A172 (cell line): ENCODE data around the gene ZMYM2. TPM values are rescaled to one million over a fixed set of nuclear protein-coding genes. Genes with fewer than 3 reads are reported as not detected.

Experiments
- DNase-seq: peaks from one replicate; pipeline ENCODE4 v3.0.0-alpha.2; 2015; ENCODE audit warnings: low spot score
- total RNA-seq: library from RNA; depleted of rRNA; stranded (reverse); fragments of >200 nt; shearing (Covaris generic); gene quantifications from 2 replicates; pipeline ENCODE4 v1.2.3, GENCODE V29; 2014

Gene ZMYM2
- total RNA-seq, 1 experiment from 2014 or later: 30.1 TPM

DNA sequence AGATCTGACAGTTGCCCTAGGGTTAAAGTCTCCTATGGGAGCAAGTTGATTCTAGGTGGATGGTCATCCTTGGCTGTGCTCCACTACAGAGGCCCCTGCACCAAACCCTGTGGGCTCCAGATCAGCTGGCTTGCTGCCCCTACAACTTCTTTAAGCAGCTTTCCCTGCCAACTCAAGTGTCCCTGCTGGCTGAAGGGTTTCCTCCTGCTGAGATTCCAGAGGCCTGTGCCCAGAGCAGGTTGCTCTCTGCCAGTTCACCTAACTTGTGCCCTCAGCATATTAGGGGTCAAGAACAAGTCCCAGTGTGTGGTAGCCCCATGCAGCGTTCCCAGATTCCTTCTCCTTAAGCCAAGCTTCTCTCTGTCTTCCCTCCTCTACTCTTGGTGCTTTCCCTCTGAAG, 85.6 kb downstream of the ZMYM2 start:
- no peak for DNase-seq

DNA sequence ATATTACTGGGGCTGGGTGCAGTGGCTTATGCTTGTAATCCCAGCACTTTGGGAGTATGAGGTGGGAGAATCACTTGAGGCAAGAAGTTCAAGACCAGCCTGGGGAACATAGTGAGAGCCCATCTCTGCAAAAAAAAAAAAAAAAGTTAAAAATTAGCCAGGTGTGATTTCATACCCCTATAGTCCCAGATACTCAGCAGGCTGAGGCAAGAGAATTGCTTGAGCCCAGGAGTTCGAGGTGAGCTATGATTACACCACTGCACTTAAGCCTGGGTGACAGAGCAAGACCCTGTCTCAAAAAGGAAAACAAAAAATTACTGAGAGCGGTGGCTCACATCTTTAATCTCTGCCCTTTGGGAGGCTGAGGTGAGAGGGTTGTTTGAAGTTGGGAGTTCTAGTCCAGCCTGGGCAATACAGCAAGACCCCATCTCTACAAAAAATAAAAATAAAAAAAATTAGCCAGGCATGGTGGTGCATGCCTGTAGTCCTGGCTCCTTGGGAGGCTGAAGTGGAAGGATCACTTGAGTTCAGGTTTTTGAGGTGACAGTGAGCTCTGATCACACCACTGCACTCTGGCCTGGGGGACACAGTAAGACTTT, 87.5 kb downstream of the ZMYM2 start:
- DNase-seq: no peak

- no peak for DNase-seq
These were observed 91.3 kb downstream of the ZMYM2 start for GRCh38 chr13:20049558-20050473.

GRCh38 chr13:20051366-20051765, 92.8 kb downstream of the ZMYM2 start:
- no peak for DNase-seq

- DNase-seq: no peak
These were observed 94.5 kb downstream of the ZMYM2 start for GRCh38 chr13:20053016-20053415.

- DNase-seq: no peak
These were observed 95.4 kb downstream of the ZMYM2 start for GRCh38 chr13:20053891-20054290.

GRCh38 chr13:20054586-20054985, 96.1 kb downstream of the ZMYM2 start:
- DNase-seq: no peak

DNA sequence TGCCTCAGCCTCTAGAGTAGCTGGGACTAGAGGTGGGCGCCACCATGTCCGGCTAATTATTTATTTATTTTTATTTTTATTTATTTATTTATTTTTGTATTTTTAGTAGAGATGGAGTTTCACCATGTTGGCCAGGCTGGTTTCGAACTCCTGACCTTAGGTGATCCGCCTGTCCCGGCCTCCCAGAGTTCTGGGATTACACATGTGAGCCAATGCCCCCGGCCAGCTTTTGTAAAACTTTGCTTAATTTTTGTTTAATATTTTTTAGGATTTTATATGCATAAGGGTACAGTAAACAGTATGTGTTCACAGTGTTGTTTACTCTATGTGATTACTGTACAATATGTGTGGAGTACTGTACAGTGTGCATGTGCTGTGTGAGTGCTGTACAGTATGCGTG, 98.7 kb downstream of the ZMYM2 start:
- DNase-seq: no peak

DNA sequence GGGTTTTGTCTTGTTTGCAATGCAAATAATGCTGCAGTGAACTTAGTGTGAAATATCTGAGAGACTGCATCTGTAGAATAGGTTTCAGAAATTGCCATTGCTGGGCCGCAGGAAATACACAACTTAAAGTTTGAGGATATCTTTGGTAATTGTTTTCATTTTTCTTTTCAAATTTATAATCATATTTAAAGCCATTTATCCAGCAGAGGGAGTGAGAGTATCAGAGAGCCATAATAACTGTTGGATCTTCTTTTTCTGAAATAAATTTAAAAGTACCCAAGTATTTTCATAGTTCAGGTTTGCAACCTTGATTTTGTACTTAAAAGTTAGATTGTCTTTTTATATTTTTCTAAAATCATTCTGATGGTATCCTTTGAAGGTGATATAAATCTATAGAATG, 99.4 kb downstream of the ZMYM2 start:
- DNase-seq: no peak

DNA sequence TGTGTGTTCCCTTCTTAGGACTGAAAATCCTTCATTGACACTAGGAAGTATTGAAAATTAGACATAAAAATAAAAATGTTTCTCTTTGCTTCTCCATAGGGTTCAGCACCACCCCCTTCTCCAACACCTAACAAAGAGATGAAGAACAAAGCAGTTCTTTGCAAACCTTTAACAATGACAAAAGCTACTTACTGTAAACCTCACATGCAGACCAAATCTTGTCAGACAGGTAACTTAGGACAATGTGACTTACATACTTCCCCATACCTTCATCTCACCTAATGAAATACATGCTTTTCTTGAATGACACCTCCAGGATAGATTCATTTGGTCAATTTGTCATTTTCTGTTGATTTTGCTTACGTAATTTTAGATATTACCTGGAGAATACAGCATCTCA, 99.9 kb downstream of the ZMYM2 start:
- DNase-seq: no peak

GRCh38 chr13:20064128-20064527, 105.6 kb downstream of the ZMYM2 start:
- no peak for DNase-seq

DNA sequence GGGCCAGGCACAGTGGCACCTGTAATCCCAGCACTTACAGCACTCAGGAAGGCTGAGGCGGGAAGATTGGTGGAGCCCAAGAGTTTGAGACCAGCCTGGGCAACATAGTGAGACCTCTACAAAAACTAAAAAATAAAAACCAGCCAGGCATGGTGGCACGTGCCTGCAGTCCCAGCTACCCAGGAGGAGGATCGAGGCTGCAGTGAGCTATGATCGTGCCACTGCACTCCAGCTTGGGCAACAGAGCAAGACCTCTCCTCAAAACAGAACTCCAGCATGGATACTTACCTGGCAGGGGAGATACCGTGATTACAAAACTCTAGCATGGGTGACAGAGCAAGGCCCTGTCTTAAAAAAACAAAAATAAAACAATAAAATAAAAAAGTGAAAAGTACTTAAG, 107.0 kb downstream of the ZMYM2 start:
- DNase-seq: no peak

- DNase-seq: no peak
These were observed 111.4 kb downstream of the ZMYM2 start for GRCh38 chr13:20069956-20070355.

GRCh38 chr13:20073775-20074174, 115.2 kb downstream of the ZMYM2 start:
- no peak for DNase-seq

GRCh38 chr13:20074966-20075365, 116.4 kb downstream of the ZMYM2 start:
- no peak for DNase-seq

GRCh38 chr13:20077086-20077485, 118.6 kb downstream of the ZMYM2 start:
- DNase-seq: no peak

DNA sequence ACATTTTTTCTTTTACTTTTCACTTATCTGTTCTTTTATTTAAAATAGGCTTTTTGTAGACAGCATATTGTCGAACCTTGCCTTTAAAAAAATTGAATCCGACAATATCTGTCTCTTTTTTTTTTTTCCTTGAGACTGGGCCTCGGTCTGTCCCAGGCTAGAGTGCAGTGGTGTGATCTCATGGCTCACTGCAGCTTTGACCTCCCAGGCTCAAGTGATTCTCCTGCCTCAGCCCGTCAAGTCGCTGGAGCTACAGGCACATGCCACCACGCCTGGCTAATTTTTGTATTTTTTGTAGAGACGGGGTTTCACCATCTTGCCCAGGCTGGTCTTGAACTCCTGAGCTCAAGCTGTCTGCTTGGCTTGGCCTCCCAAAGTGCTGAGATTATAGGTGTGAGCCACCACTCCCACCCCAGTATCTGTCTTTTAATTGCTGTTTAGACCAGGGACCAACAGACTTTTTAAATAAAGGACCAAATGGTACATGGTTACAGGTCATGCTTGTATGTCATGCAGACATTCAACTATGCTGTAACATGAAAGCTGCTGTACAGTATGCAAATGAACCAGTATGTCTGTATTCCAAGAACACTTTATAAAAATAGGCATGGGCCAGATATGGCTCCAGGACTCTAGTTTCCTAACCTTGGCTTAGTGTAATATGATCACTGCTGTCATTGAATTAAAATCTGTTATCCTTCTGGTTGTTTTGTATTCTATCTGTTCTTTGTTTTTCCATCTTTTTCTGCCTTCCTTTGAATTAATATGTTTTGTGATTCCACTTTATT, 122.0 kb downstream of the ZMYM2 start:
- no peak for DNase-seq

GRCh38 chr13:20090349-20090748, 131.8 kb downstream of the ZMYM2 start:
- DNase-seq: no peak

- DNase-seq: no peak
These were observed 135.4 kb downstream of the ZMYM2 start for GRCh38 chr13:20093951-20094350.

GRCh38 chr13:20099319-20099718, 140.8 kb downstream of the ZMYM2 start:
- no peak for DNase-seq

DNA sequence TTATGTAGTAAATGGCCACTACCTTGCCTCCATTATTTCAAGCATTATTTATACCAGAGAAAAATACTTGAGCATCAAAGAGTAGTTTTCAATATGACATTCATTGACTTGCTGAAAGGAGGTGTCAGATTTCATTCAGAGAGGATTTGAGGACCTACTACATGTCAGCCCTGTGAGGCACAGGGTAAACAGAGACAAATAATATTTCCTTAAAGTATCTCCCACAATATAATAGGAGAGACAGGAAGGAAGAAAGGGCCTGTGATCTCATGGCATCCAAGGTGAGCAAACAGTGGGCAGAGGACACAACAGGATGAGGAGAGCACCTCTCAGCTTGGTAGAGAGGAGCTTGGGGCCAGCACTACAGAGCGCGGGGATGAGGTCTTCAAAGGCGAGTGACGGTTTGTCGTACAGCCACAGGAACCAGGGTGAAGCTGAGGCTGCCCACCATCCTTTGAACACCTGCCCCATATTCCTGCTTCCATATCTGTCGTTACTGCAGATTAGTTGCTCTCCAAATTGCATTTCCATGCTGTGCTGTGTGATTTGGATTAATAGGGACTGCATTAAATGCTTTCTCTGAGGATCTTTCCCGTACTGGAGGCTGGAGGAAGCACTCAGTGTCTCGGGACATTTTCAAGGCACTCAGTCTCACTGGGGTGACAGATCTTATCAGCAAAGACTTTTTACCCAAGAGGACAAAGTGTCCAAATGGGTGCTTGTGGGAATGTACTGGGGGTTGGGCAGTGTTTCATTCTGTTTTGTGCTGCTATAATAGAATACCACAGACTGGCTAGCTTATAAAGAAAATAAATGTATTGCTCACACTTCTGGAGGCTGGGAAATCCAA, 143.2 kb downstream of the ZMYM2 start:
- no peak for DNase-seq
